HFFc6 (cell line): ENCODE measurements around the gene IL17RD. TPM values are rescaled to one million over a fixed set of nuclear protein-coding genes. Genes with fewer than 3 reads are reported as not detected.

Experiments used
- DNase-seq: peaks from one replicate; pipeline ENCODE4 v3.0.0-alpha.2; 2018
- H3K27ac Mint-ChIP-seq: 2 replicates; pipeline ENCODE4 v1.8.0; 2020; ENCODE audit warnings: mild to moderate bottlenecking, mixed read lengths
- H3K27me3 Mint-ChIP-seq: 2 replicates; pipeline ENCODE4 v1.8.0; 2021; ENCODE audit warnings: mild to moderate bottlenecking, moderate library complexity, mixed read lengths; ENCODE audit not compliant: insufficient read depth
- H3K36me3 Mint-ChIP-seq: 2 replicates; pipeline ENCODE4 v1.8.0; 2021; ENCODE audit warnings: low read depth, mixed read lengths
- H3K4me1 Mint-ChIP-seq: 2 replicates; pipeline ENCODE4 v1.8.0; 2020; ENCODE audit warnings: low read depth, mixed read lengths
- H3K4me3 Mint-ChIP-seq: 2 replicates; pipeline ENCODE4 v1.8.0; 2020; ENCODE audit warnings: mild to moderate bottlenecking, moderate library complexity, mixed read lengths
- H3K9me3 Mint-ChIP-seq: 2 replicates; pipeline ENCODE4 v1.8.0; 2020; ENCODE audit warnings: mild to moderate bottlenecking, mixed read lengths
- CTCF ChIP-seq: fragments of 200-600 bp; sonication (generic); IDR thresholded peaks from 2 replicates; pipeline ENCODE4 v1.5.0; 2021; ENCODE audit warnings: antibody characterized with exemption, mild to moderate bottlenecking
- total RNA-seq, 6 experiments: library from RNA; stranded (reverse); fragmentation: NEBNext Ultra II Directional; extraction: Animal tissue kit (Norgen Biotek cat#: 25700); gene quantifications; 2 replicates in 1 of 6; 3 replicates in 5 of 6; pipeline ENCODE4 v1.2.3, GENCODE V29; 2021

IL17RD gene
- total RNA-seq, 6 experiments from 2014 or later = 0.05 to 0.26 (median 0.13) TPM; not detected in 2

GRCh38 chr3:57064572-57064971, 100.6 kb downstream of the IL17RD start:
- no peak for DNase-seq
- Mint-ChIP-seq H3K36me3 (no peaks in the 10 kb centered on the region), H3K27ac (no peak overlapping the region)

GRCh38 chr3:57064001-57064400, 101.2 kb downstream of the IL17RD start:
- no peaks in the 10 kb centered on the region for H3K9me3 Mint-ChIP-seq
- no peak for DNase-seq
- peaks cover 4% of the 10 kb centered on the region for H3K27me3 Mint-ChIP-seq
- no peak for TF ChIP-seq CTCF
- H3K36me3 Mint-ChIP-seq = no peaks in the 10 kb centered on the region
- peaks cover 20% of the 10 kb centered on the region for H3K4me1 Mint-ChIP-seq
- no peak overlapping the region for H3K4me3 Mint-ChIP-seq
- no peak overlapping the region for H3K27ac Mint-ChIP-seq

More at GRCh38 chr3:57064572-57064971, 100.6 kb downstream of the IL17RD start:
- Mint-ChIP-seq H3K9me3 (no peaks in the 10 kb centered on the region), H3K27me3 (peaks cover 4% of the 10 kb centered on the region), H3K4me1 (peaks cover 24% of the 10 kb centered on the region), H3K4me3 (no peak overlapping the region)
- TF ChIP-seq CTCF = no peak

GRCh38 chr3:57063032-57063431, 102.1 kb downstream of the IL17RD start:
- no peak for TF ChIP-seq CTCF
- H3K36me3 Mint-ChIP-seq = no peaks in the 10 kb centered on the region
- peaks cover 11% of the 10 kb centered on the region for H3K4me1 Mint-ChIP-seq
- no peak for DNase-seq
- no peaks in the 10 kb centered on the region for H3K9me3 Mint-ChIP-seq
- H3K4me3 Mint-ChIP-seq = no peak overlapping the region
- no peak overlapping the region for H3K27ac Mint-ChIP-seq
- peaks cover 4% of the 10 kb centered on the region for H3K27me3 Mint-ChIP-seq

- Mint-ChIP-seq H3K36me3 (no peaks in the 10 kb centered on the region), H3K9me3 (no peaks in the 10 kb centered on the region), H3K27me3 (peaks cover 4% of the 10 kb centered on the region), H3K4me3 (no peak overlapping the region), H3K4me1 (peaks cover 9% of the 10 kb centered on the region), H3K27ac (no peak overlapping the region)
- no peak for TF ChIP-seq CTCF
- no peak for DNase-seq
These were observed 103.0 kb downstream of the IL17RD start for GRCh38 chr3:57062101-57062631.

- H3K4me3 Mint-ChIP-seq = no peak overlapping the region
- no peaks in the 10 kb centered on the region for H3K9me3 Mint-ChIP-seq
- TF ChIP-seq CTCF = no peak
- no peak overlapping the region for H3K27ac Mint-ChIP-seq
- DNase-seq = no peak
- H3K4me1 Mint-ChIP-seq = peaks cover 9% of the 10 kb centered on the region
- no peaks in the 10 kb centered on the region for H3K36me3 Mint-ChIP-seq
- peaks cover 4% of the 10 kb centered on the region for H3K27me3 Mint-ChIP-seq
These were observed 103.6 kb downstream of the IL17RD start for GRCh38 chr3:57061556-57061955.
